Astrocyte of the hippocampus (primary cell): ENCODE results near the gene PLA2R1.
"Not testable (repeated sequence)": the region's sequence is repeated elsewhere in the genome, so short reads cannot be mapped to it uniquely, and the experiment has no call there.

ENCODE experiments used
- DNase-seq: peaks from one replicate; pipeline ENCODE4 v3.0.0; 2011; ENCODE audit warnings: low read depth, low spot score

PLA2R1 gene

DNA sequence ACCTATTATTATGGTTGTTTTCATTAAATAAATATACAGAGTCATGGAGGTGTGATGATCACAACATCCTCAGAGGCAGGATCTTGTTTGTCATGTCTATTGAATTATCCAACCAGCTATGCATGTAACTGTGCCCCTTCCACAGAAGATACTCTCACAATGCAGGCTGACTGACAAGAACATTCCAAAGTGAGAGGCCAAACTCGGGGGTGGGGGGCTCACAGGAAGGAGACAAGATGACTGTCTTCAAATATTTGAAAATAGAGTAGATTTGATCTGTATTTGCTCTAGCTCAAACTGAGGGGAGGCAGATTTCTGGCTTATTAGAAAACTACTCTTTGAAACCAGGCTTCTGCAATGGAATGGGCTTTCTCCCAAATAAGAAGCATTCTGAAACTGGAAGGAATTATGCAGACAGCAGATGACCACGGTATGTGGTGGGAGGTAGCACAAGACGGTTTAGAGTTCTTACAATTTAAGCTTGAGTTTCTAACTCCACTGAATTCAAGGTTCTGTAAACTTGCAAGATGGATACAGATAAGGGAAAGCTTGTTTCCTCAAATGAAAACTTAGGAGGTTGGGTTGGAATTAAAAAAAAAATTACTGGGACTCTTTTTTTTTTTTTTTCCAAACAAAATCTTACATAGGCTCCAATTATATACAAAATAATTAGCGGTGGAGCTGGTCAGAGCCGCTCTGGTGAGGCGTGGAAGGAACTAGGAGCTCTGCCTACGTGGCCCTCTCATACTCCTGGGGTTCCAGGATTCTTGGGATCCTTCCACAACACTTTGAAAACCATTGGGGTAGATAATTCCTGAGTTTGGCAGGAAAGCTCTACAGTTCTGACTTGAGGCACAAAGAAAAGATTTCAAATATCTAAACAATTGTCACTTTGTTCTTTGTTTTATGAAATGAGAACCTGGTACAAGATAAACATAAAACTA, 79.3 kb downstream of the PLA2R1 start:
- peak; percentile 63 for DNase-seq

DNA sequence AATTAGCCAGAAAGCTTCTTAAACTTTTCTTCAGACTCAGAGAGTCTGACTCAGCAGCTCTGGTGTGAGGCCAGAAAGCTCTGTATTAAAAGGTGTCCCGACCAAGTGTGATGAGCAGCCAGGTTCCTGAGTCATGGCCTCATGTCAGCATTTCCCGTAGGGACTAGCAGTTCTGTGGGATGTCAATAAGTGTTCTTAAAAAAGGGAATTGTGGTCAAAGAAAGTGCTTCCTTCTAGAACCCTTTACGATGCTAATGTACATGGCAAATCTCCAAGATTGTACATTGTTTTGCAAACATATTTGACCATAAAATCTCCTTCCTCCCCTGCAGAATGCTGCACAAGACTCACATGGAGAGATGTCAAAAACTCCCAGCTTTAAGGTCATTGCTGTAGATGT, 80.1 kb downstream of the PLA2R1 start:
- DNase-seq: peak; percentile 87

DNA sequence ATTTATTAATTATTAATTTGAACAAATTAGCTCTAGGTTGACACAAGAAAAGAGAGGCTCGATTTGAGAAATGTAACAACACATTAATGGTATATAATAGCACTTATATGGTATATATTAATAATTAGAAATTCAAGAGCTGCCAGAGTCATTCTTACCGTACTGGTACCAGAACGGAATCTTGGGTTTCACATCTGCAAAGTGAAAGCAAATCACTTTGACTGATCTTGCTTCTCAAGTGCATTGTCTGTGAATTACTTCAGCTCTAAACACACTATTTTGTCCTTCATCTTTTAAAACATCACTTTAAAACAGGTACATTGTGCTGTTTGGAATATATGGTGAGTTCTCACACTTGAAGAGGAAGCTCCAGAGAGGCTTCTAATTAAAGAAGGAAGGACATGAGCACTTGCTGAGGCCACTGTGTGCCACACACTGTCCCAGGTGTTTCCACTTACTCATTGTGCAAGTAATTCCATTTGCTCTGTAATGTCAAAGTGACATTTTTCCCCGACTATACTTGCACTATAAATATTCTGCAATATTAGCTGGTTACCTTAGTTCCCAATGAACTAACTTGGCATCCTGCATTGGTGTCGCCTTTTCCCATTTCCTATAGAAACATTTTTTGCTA, 85.8 kb downstream of the PLA2R1 start:
- no peak for DNase-seq

DNA sequence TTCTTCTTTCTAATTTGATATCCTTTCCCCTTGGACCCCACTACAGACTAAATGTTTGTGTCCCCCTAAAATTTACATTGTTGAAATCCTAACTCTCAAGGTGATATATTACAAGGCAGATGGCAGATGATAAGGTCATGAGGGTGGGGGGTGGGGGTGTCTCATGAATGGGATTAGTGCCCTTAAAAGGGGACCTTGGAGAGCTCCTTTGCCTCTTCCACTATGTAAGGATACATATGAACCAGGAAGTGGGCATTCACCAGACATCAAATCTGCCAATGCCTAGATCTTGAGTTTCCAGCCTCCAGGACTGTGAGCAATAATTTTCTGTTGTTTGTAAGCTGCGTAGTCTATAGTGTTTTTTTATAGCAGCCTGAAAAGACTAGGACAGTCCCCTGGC, 89.1 kb downstream of the PLA2R1 start:
- DNase-seq: no peak

DNA sequence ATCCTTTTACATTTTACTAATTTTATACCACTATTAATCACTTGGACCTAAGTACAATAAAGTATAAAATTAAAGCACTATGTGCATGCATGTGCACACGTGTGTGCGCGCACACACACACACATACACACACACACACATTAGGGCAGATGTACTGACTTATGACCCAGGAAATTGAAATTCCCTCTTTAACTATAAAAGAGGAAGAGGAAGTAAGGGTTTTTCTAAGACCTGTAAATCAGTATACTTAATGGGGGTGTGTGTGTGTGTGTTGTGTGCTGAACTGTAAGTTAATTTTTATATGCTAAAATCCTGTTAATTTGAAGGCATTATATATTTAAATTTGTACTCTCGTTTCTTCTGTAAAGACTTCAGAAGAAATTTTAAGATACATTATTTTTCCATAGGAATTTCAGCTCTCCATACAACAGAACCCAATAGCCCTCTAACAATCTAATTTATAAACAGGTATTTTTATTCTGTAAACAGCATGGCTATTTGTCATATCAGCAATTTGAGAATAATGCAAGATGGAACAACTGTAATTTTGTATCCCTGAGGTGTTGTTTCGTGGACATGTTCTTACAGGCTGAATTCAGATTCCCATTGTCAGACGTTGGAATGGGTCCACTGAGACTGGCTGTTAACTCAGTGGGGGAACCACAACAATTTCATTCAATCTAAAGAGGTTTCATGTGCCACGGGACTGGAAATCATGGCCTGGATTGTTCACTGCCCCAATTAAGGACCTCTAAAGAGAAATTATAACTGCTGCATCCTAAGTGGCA, 90.9 kb downstream of the PLA2R1 start:
- DNase-seq: peak; percentile 11

DNA sequence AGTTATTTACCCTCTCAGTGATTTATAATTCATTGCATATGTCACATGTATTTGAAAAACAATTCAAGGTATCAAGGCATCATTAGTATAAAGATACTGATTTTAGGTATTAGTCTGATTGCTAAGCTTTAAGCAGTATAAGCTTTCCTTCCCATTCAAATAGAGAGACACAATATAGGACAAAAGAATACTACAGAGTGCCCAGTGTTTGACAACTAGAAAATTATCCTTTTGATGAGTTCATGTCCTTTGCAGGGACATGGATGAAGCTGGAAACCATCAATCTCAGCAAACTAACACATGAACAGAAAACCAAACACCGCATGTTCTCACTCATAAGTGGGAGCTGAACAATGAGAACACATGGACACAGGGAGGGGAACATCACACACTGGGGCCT, 91.9 kb downstream of the PLA2R1 start:
- not testable (repeated sequence) for DNase-seq

DNA sequence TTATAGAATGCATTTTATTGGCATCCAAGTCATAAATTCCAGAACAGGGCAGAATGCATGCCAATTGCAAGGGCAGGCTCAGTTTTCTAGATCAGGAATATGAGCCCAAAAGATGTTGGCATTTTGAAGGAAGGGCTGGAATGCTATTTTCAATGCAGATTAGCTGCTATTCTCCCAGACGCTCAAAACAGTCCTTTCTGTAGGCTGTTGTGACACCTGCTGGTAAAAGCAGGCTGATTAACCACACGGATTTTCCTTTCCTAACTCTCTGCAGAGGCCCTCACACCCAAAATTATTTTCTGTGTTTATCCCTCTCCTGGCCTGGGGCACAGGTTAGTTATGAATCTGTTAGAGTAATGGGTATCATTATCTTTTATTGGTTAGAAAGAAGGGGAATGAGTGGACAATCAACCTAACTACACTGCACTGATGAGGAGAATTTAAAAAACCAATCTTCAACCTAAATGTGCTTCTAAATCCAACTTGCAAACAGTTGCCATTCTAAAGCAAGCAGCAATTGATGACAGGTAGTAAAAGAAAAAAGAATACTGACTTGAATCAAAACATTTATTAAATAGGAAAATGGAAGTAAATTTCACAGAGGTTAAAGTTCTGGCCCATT, 94.0 kb downstream of the PLA2R1 start:
- DNase-seq: peak; percentile 73

DNA sequence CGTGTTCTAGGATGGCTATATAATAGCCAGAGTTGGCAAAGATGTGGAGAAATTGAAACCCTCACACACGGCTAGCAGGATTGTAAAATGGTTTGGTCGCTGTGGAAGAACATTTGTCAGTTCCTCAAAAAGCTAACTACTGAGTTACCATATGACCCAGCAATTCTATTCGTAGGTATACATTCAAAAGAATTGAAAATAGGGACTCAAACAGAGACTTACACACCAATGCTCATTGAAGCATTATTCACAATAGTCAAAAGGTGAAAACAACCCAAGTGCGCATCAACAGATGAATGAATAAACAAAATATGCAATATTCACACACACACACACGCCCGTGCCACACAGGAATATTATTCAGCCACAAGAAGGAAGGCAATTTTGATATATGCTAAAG, 98.7 kb downstream of the PLA2R1 start:
- DNase-seq: no peak

DNA sequence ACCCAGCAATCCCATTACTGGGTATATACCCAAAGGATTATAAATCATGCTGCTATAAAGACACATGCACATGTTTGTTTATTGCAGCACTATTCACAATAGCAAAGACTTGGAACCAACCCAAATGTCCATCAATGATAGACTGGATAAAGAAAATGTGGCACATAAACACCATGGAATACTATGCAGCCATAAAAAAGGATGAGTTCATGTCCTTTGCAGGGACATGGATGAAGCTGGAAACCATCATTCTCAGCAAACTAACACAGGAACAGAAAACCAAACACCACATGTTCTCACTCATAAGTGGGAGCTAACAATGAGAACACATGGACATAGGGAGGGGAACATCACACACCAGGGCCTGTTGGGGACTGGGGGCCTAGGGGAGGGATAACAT, 99.9 kb downstream of the PLA2R1 start:
- DNase-seq: not testable (repeated sequence)

DNA sequence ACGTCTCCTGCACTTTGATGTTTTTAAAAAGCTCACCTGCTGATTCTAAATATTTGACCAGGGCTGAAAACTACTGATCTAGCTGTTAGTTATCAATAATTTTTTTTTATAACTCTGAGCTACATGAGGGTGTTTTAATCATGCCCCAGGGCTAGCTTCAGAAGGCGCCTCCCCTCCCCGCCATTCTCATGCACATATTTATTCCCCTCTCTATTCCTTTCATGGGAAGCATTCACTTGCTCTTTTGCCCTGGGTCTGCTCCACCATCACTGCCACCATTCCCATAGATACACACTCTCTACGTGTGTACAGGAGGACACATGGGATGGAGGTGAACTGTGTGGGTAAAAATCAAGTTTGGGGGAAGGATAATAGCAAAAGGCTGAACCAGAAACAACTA, 101.0 kb downstream of the PLA2R1 start:
- DNase-seq: no peak

DNA sequence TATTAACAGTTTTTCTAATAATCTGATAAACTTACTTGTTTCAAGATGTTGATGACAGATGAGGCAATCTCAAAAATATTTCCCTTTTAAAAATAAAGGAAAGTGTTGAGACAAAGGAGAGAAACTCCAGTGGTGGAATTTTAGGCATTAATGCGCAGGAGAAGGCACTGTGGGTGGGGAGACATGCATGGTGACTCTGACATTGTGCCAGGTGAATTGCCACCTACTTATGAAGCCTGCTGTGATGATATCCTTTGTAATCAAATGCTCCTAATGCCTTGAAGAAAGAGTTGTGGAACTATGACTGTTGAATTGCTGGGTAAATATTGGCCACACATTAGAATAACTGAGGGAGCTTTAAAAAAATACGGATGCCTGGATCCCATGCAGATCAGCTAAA, 101.4 kb downstream of the PLA2R1 start:
- DNase-seq: peak; percentile 33

DNA sequence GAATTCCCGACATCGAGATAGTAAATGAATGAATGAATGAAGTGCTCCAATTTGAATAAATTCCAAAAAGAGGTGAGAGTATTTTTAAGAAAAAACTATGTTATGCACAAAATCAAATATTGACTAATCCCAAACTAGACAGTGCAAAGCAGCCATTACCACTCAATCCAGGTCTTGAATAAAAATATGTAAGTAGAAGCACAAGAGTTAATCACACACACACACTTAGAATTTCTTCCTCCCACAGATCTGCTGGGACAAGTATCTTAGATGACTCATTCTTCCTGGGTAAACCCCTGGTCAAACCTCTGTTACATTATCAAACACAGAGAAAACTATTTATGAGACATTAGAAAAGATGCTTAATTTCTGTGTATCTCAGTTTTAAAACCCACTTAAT, 102.0 kb downstream of the PLA2R1 start:
- DNase-seq: peak; percentile 70

DNA sequence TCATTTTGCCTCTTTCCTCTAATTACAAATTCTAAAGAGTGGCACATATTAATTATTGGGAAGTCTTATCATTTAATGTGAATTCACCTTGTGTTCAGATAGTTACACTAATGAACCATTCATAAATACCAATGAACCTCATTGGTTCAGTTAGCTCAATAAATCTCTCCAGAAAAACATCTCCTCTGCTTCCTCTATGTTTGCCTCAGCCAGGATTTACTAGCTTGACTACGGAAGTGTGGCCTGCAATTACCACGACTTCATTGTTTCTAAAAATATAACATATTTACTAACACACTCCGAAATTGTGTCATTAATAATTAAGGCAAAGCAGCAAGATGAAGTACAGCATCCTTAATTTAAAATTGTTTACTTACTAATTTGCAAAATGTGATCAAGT, 103.3 kb downstream of the PLA2R1 start:
- DNase-seq: no peak

DNA sequence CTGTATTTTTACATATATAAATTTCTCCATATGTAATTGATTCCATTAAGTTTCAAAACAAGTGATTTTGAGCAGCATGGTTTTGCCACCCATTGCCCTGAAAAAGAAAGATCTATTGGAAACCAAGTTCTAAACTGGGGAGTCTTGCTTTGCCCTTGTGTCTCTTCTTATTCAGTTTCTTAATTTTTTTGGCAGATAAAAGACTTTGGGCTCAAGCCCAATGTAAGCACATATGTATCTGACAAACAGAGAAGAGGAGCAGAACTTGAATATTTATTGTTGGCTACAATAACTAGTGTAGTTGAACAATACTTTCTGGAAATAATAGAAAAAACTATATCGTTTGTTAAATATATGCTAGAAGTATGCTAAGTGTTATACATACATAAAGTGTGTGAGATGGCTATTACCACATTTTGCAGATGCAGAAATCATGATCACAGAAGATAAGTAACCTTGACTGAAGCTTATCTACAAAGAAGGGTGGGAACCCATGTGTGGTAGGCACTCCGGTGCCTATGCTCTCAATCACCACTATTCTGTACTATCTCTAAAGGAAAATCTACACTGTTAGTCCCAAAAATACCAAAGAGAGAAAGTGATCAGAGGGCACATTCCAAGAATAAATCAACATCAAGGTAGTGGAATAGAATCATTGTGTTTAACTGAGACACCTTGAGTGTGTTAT, 109.1 kb downstream of the PLA2R1 start:
- no peak for DNase-seq

DNA sequence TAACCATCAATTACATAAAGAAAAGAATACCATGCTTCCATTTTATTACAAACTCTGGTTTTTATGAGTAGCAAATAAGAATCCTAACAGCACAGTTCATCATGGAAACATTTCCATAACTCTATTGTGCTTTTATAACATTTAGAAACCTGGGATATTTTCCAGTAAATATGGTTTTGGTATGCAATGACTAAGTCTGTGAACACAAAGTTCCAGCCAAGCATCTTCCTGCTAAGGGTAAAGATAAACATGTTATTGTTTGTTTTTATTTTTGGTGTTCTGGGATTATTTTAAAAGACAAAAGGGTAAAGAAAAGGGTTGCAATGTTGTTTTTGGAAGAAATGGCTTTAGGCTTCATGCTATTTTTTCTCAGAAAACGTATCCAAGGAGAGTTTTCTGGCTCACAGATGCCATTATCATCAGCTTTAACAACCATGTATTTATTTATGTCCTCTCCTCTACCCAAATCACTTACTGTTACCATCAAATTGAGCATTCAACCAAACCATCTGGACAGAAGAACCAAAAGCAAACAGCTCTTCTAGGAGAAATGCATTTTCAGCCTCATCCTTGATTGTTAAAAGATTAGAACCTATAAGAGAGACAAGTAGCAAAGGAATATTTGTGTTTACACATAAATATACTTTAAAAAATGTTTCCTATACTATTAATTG, 116.0 kb downstream of the PLA2R1 start:
- peak; percentile 38 for DNase-seq

DNA sequence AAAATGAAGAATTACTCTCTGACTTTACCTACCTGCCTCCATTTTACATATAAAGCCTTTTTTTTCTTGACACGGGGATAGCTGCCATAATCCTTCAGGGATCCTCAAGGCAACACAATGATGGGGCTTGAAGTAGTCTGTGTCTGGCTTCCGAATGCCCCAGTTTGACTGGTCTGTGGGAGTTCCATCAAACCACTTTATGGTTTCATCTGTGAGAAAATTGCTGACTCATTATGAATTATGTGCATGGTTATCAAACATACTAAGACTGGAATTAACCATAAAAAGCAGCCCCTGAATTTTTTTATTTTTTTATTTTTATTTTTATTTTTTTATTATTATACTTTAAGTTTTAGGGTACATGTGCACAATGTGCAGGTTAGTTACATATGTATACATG, 117.5 kb downstream of the PLA2R1 start:
- DNase-seq: no peak

DNA sequence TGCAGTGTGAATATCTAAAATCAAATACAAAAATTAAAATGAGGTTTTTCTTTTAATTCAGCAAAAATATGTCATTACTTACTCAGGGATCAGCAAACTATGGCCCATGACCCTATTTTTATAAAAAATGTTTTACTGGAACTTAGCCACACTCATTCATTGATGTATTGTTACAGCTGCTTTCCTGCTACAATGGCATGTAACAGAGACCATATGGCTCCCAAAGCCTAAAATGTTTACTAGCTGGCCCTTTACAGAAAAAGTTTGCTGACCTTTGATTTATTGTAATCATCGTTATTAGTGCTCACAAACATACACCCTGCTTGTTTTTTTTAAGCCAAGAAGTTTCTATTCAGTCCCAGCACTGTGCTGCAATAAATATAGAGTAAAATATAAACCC, 120.3 kb downstream of the PLA2R1 start:
- DNase-seq: no peak

DNA sequence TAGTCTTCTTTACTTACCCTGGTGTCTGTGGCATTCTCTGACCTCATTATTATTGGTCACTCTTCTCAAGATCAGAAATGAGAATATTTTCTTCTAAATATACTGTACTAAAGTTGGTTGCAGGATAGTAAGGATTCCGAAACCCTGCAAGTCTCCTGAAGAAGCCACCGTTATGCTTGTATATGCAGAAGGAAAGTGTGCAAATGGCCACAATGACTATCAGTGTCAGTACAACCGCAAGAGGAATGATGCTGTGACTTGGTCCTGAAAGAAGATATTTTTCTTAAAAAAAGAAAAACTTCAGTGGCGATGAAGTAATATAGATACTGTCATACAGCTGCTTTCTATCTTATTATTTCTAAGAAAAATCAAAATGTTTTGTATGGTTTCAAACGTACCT, 120.7 kb downstream of the PLA2R1 start:
- DNase-seq: no peak

DNA sequence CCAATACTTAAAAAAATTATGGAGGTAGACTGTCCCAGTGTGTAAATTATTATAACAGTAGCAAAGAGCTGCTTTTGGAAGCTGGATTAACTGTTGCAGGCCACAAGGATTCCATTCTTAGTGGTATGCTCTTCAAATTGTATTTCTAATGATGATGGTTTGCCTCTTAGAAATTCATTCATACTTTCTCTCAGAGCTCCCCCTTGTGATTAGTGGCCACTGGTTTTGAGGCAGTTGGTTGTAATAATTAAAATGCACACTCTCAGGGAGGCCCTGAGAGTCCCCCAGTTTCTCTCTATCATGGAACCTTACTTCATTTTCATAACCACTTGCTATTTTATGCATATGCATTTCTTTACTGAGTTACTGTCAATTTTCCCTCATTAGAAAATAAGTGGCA, 122.5 kb downstream of the PLA2R1 start:
- peak; percentile 55 for DNase-seq

DNA sequence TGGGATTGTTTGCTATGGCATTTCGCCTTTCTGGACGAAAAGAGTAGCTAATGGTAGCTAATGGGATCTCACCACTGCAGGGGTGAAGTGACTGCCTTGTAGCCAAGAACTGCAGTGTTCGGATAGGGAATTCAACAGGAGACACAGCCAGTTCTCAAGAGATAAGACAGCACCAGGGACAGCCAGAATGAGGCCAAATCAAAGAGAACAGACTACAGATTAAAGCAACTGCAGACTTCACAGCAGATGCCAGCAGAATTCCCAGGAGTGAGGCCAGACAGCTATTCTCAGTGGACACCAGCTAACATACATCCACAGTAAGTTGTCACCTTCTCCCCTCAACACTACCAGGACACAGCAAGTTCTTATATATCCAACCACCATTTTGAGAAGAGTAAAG, 124.0 kb downstream of the PLA2R1 start:
- DNase-seq: no peak

DNA sequence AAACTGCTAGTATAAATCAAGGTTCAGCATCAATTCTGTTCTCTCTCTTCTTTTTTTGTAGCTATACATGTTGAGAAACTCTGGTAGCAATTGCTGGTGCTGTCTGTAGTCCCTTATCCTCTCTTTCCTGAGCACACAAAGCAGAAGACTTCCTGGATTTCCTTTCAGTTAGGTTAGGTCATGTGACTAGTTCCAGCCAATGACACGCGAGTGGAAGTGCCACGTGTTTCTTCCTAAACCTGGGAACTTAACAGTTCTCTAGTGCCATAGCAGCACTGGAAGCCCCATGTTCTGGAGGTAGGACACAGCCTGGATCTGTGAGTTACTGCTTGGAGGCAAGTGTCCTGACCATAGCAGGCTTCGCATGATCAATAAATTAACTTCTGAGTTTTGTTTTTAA, 125.9 kb downstream of the PLA2R1 start:
- no peak for DNase-seq
